NK-92 (cell line): ENCODE data around the gene MICU1.
"Not testable (repeated sequence)": the region's sequence is repeated elsewhere in the genome, so short reads cannot be mapped to it uniquely, and the experiment has no call there.

ENCODE experiments used
- DNase-seq: peaks from one replicate; lab custom pipeline; 2025; ENCODE audit not compliant: unreplicated experiment; lab: John Stamatoyannopoulos, UW

The MICU1 gene

GRCh38 chr10:72563327-72563932, 62.4 kb downstream of the MICU1 start:
- DNase-seq, result no peak

- DNase-seq, result no peak
Observed at GRCh38 chr10:72561745-72562166, 64.1 kb downstream of the MICU1 start.

- DNase-seq, result no peak
Observed at GRCh38 chr10:72557362-72557761, 68.5 kb downstream of the MICU1 start.

- DNase-seq, result no peak
Observed at GRCh38 chr10:72552857-72553256, 73.0 kb downstream of the MICU1 start.

GRCh38 chr10:72550239-72550638, 75.6 kb downstream of the MICU1 start:
- no peak for DNase-seq

GRCh38 chr10:72545546-72545945, 80.3 kb downstream of the MICU1 start:
- no peak for DNase-seq

GRCh38 chr10:72543855-72544254, 82.0 kb downstream of the MICU1 start:
- DNase-seq, result not testable (repeated sequence)

- DNase-seq, result no peak
Observed at GRCh38 chr10:72542396-72542815, 83.5 kb downstream of the MICU1 start.

- no peak for DNase-seq
Observed at GRCh38 chr10:72541337-72541736, 84.5 kb downstream of the MICU1 start.

- DNase-seq, result no peak
Observed at GRCh38 chr10:72540193-72540807, 85.6 kb downstream of the MICU1 start.

GRCh38 chr10:72539137-72539536, 86.7 kb downstream of the MICU1 start:
- DNase-seq, result no peak

- DNase-seq, result no peak
Observed at GRCh38 chr10:72525689-72526088, 100.2 kb downstream of the MICU1 start.

GRCh38 chr10:72525277-72525676, 100.6 kb downstream of the MICU1 start:
- no peak for DNase-seq

GRCh38 chr10:72524489-72524888, 101.4 kb downstream of the MICU1 start:
- DNase-seq, result no peak

GRCh38 chr10:72523932-72524396, 101.9 kb downstream of the MICU1 start:
- DNase-seq, result no peak

- no peak for DNase-seq
Observed at GRCh38 chr10:72523062-72523461, 102.8 kb downstream of the MICU1 start.

- no peak for DNase-seq
Observed at GRCh38 chr10:72517244-72517643, 108.6 kb downstream of the MICU1 start.

- no peak for DNase-seq
Observed at GRCh38 chr10:72515455-72515854, 110.4 kb downstream of the MICU1 start.

GRCh38 chr10:72513910-72514309, 112.0 kb downstream of the MICU1 start:
- DNase-seq, result no peak

- DNase-seq, result no peak
Observed at GRCh38 chr10:72511459-72511858, 114.4 kb downstream of the MICU1 start.

- no peak for DNase-seq
Observed at GRCh38 chr10:72509941-72510340, 115.9 kb downstream of the MICU1 start.

- DNase-seq, result no peak
Observed at GRCh38 chr10:72509206-72509799, 116.6 kb downstream of the MICU1 start.
